ENCODE results near the gene EIF4A3.
"Not testable (repeated sequence)": the region's sequence is repeated elsewhere in the genome, so short reads cannot be mapped to it uniquely, and the experiment has no call there.

Gene EIF4A3

DNA sequence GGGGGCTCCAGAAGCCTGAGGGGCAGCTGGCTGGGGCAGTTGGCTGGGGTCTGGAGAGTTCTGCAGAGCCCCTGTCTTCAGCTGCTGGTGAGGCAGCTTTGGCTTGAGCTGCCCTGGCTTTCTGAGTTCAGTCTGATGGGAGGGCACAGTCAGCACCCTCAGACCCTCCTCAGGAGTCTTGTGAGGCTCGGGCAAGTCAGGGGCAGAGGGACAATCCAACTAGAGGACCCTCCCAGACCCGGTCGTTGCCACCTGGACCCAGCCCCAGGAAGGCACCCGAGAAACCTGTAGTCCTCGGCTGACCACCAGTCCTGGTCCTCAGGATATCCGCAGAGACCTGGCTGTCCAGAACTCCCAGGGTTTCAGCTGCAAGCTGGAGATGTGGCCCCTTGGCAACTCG lies 24.8 kb upstream of the EIF4A3 start:
- no peak for DNase-seq

- DNase-seq, result no peak
Observed at GRCh38 chr17:80169784-80170500, 23.0 kb upstream of the EIF4A3 start, which contains the start of gene CARD14. CARD14 (plus strand) TSS chr17:80170030; CDS start chr17:80181439, 11,409 bp downstream.

DNA sequence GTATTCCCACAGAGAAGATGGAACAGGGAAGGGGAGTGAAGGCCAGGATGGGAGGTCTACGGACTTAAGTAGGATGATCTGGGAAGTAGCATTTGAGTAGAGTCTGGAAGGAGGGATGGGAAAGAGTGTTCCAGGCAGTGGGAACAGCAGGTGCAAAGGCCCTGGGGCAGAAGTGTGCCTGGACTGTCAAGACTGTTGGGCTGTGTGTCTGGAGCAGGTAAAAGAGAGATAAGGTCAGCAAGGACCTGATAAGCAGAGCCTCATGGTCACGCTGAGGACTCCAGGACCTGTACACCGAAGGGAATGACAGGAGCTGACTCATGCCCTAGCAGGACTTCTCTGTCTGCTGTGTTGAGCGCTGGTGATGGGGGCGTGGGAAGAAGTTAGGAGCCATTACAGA lies 22.2 kb upstream of the EIF4A3 start:
- no peak for DNase-seq

DNA sequence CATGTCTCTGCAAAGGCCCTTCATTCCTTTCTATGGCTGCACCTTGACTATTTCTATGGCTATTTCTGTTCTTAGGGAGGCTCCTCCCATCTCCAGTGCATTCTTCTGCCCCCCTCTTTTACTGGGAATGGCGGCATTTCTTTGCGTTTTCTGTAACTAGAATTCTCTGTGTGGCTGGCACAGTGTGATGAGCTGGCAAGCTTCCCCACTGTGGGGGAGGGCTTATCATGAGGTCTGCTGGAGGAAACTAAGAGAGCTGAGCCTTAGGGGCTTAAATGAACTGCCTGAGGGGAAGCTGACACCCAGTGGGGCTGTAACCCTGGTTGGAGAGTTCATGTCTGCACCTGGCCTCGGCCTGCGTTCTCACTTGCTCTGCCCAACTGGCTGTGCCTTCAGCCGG lies 21.4 kb upstream of the EIF4A3 start:
- DNase-seq, result no peak

GRCh38 chr17:80166446-80166845 lies 19.5 kb upstream of the EIF4A3 start:
- DNase-seq, result no peak

- no peak for DNase-seq
Observed at GRCh38 chr17:80164185-80164584, 17.3 kb upstream of the EIF4A3 start.

GRCh38 chr17:80163336-80163735 lies 16.4 kb upstream of the EIF4A3 start:
- no peak for DNase-seq

GRCh38 chr17:80160536-80160935 lies 13.6 kb upstream of the EIF4A3 start:
- no peak for DNase-seq

GRCh38 chr17:80158846-80159245 lies 11.9 kb upstream of the EIF4A3 start:
- no peak for DNase-seq

DNA sequence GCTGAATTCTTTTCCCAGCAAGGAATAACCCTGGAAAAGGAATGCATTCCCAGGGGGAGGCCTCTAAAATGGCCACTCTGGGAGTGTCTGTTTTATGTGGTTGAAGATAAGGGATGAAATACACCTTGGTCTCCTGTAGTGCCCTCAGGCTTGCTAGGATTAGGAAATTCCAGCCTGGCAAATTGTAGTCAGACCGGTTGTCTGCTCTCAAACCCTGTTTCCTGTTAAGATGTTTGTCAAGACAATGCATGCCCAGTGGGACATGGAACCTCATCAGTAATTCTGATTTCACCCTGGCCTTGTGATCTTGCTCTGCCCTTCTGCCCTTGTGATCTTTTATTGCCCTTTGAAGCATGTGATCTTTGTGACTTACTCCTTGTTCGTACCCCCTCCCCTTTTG lies 8.7 kb upstream of the EIF4A3 start:
- DNase-seq, result not testable (repeated sequence)

GRCh38 chr17:80154166-80154565 lies 7.2 kb upstream of the EIF4A3 start:
- DNase-seq, result no peak

DNA sequence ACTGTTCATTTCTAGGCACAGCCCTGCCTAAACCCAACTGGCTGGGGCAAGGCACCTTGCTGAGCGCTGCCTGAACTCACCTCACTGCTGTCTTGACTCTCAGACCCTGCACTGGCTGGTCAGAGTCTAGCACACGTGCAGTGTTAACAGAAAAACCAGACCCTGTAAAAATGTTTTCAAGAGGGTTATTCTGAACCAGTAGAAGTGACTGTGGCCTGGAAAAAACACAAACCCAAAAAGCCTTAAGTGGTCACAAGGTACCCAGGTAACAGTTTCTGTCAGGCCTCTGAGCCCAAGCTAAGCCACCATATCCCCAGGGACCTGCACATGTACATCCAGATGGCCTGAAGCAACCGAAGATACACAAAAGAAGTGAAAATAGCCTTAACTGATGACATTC lies 6.1 kb upstream of the EIF4A3 start:
- DNase-seq, result no peak

DNA sequence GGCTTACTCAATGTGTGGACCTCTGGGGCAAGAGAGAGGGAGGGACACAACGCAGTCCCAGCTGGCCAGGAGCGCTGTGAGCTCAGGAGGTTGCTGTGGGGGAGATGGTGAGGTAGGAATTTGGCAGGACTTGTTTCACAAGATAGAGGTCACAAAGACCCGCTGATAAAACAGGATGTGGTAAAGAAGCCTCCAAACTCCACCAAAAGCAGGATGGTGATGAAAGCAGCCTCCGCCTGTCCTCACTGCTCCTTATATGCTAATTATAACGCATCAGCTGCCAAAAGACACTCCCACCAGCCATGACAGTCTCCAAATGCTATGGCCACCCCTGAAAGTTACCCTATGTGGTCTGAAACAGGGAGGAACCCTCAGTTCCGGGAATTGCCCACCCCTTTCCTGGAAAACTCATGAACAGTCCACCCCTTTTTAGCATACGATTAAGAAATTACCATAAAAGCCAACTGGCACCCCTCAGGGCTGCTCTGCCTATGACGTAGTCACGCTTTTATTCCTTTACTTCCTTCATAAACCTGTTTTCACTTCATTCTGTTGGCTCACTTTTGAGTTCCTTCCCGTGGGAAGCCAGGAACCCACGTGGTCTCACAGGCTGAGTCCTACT lies 5.3 kb upstream of the EIF4A3 start:
- DNase-seq, result no peak

GRCh38 chr17:80151333-80151732 lies 4.4 kb upstream of the EIF4A3 start:
- peak in 1 of 2 donors; percentile 4 for DNase-seq

GRCh38 chr17:80146121-80147034 lies 550 bp downstream of the EIF4A3 start:
- DNase-seq, result peak in 1 of 2 donors; percentile 2

GRCh38 chr17:80145076-80146075 lies 1.6 kb downstream of the EIF4A3 start:
- no peak for DNase-seq

- no peak for DNase-seq
Observed at GRCh38 chr17:80142929-80143328, 4.0 kb downstream of the EIF4A3 start.

DNA sequence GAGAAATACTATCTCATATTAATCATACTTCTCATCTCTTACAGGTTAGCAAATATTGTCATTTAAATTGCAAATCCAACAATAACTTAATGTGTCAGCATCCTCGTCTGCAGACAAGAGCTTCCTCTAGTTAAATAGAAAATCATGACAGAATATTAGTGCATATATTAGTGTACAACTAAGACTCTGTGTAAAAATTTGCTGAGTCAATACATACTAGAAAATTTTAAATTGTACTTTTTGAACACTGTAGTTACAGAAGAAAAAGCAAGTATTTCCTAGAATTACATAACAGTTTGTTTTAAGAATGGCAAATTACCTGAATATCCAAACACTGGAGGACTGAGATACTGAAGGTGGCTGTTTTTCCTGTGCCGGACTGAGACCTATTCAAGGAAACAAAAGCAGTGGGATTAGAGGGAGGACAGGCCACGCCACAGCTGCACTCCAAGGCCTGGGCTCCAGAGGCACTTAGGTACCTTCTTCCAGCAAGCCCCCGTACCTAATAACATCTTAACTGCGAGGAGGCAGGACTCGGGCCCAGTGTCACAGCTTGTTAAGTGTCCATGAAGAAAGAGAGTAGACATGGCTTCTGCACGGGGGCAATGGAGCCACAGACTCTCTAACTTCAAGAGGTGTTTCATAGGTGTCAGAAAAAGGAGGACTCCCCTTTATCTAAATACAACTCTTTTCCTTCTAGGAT lies 5.3 kb downstream of the EIF4A3 start:
- no peak for DNase-seq

- no peak for DNase-seq
Observed at GRCh38 chr17:80138856-80139426, 8.0 kb downstream of the EIF4A3 start.

- DNase-seq, result no peak
Observed at GRCh38 chr17:80137131-80137530, 9.8 kb downstream of the EIF4A3 start.

DNA sequence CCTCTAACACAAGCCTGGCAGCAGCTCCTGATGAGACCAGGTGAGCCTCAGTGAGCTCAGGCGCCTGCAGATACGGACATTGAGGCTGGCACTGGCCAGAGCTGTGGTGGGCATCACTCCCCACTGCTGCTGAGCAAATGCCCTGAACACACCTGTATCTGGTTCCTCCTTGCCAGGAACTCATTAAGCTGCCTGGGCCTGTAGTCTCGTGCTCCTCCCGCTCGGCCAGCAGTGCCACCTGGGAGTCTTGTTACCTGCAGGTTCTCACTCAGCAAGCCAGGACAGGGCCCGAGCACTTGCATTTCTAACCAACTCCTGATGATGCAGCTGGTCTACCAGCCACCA lies 13.3 kb downstream of the EIF4A3 start:
- no peak for DNase-seq
